Brain pericyte (primary cell): ENCODE results near the gene NF1.
"Not testable (repeated sequence)": the region's sequence is repeated elsewhere in the genome, so short reads cannot be mapped to it uniquely, and the experiment has no call there.

Experiments used
- DNase-seq: peaks from one replicate; pipeline ENCODE4 v3.0.0-alpha.2; 2012; ENCODE audit warnings: low read depth, low spot score

The NF1 gene

DNA sequence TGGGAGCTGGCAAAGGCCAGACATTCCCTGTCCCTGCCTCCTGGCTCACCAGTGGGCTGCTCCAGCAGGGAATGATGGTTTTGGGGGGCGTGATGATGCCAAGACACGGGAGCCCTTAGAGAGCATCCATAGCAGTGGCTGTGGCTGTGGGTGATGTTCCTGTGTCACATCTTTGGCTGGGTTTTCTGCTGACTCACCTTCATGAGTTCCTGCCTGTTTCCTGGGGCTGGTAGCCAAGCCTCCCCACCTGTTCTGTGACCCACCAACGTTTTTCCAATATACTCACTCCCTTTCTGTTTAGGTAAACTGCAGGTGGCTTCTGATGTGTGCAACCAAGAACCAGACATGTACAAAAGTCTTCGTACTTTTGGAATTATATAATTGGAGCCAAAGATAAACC lies 16.5 kb upstream of the NF1 start:
- DNase-seq, result no peak

DNA sequence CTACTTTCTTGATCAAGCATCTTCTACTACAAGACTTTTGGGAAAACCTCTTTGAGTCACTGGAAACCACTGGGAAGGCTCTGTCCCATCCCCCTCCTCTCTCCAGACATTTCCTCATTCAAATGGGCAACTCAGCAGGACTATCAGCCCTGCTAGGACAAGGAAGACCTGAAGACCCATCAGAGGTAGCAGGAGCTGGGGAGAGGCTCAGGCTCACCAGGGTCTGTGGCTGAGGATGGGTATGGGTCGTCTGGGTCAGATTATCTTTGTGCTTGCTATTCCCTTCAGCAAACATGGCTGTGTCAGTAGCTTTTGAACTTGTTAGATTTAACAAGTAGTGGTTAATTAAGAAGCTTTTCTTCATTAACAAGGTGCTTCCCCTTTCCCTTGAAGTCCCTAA lies 15.0 kb upstream of the NF1 start:
- DNase-seq, result no peak

DNA sequence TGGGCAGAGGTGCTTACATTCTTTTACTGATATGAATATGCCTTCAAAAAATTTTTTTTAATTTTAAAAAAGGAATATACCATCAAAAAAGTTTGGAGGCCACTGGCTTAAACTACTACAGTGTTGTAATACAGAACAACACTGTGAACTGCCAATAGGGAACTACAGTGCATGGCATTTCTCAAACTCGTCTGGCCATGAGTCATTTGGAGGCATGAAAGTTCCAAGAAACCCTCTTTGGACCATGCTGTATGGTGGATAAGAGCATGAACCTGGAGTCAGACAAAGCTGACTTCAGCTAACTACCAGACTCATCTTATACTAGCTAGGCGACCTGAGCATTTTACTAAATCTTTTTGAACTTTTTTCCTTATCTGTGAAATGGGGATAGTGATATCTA lies 9.2 kb upstream of the NF1 start:
- DNase-seq, result no peak

DNA sequence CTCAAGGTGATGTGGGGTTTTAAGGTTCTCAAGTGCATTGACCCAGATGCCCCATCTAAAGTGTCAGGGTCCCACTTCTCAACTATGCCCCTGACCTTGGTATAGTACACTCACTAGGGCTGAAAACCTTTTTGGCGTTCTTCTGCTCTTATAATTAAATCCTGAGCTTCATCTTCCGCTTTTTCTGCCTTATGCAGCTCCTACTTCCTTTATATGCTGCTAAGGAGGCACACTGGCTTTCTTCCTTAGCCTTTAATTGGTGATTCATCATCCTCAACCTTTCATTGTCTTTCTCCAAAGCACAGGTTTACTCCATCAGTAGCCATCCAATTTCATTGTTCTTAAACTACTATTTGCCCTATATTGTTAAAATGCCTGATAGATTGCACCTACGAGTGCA lies 5.3 kb upstream of the NF1 start:
- DNase-seq, result no peak

DNA sequence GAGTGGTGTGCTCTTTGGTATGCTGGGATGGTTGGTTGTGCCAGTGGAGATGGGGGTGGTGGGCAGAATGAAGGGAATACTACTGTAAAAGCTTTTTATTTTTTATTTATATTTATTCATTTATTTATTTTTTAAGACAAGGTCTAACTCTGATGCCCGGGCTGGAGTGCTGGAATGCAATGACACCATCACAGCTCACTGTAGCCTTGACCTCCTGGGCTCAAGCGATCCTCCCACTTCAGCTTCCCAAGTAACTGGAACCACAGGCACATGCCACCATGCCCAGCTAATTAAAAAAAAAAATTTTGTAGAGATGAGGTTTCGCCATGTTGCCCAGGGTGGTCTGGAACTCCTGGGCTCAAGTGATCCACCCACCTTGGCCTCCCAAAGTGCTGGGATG lies 4.1 kb upstream of the NF1 start:
- not testable (repeated sequence) for DNase-seq

DNA sequence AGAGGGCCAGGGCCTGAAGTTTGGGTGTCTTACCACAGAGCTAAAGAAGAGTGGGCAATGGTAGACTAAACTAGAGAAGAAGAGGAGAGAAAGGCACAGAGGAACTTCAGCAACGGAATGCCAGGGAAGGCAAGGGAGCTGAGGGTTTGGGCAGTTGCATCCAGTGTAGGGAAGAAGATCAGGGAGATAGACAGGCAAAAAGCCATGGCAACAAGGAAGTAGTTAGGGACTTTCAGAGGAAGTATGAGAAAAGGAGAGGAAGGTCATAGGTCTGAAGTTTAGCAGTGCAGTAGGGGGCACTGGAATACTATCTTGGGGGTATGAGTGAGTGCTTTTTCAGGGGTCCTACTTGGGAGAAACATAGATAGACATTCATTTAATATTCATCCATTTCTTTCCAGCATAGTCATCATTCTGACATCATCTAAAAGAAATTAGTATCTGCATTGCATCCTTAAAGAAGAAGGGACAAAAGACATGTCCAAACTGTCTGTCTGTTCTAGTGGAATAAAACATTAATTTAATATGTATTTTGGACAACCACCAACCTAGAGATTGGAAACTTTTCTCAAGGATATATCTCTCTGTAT lies 2.2 kb upstream of the NF1 start:
- DNase-seq, result no peak

DNA sequence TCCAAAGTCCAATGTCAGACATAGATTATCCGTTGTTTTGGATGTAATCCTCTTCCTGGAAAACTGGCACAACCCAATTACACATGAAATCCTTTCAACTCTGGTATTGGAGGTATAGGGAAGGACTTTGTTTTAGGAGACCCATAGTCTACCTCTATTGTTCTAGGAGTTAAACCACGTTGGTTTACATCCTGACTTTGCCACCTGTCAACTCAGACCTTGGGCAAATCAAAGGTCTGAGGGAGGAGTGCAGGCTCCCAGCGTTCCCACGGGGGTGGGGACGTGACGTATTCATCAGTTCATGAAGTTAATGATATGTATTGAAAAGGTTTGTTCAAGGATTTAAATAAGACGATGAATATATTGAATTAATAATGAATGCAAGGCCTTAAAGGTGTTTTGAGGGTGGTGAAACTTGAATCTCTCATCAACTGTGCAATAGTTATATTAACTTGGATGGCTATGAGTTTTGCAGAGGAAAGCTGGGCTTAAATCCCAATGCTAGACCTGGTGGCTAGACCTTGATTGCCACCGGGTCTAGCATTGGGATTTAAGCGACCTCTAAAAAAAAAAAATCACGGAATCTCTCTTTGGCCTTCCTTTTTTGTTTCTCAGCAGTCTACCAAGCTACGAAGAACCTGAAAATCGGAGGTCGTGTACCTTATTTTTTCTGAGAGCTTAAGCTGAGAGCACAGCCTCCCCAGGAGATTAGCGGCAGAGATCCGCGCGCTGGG lies 744 bp upstream of the NF1 start:
- DNase-seq, result peak; percentile 18

DNA sequence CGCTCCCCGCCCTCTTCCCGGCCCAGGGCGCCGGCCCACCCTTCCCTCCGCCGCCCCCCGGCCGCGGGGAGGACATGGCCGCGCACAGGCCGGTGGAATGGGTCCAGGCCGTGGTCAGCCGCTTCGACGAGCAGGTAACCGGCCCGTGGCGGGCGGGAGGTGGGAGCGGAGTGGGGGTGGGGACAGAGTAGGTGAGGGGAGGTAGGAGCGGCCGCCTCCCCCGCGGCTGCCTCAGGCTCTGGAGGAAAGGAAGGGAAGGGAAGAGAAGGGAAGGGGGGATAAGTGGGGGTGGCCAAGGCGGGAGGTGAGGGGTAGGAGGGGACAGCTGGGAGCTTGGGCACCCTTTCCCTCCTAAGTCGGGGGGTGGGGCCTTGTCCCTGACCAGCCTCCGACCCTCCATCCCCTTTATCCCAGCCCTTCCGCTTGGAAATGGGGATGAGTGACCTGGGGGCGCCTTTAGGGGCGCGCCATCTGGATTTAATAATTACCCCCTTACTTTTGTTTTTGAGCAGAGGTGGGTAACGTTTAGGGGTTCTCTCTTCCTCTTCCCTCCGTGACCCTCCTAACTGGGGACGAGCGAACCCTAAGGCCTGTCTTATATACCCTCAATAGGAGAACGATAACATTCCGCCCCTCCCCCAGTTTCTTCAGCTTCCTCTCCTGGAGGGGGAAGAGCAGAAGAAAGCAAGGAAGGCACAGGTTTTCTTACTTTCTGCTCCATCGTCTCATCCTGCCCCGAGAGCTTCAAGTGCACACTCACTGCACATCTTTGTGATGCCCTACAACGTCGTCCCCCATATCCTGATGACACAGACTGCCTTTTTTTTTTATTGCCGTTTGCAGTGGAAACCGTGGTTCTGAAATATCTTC lies 694 bp downstream of the NF1 start:
- DNase-seq, result no peak

DNA sequence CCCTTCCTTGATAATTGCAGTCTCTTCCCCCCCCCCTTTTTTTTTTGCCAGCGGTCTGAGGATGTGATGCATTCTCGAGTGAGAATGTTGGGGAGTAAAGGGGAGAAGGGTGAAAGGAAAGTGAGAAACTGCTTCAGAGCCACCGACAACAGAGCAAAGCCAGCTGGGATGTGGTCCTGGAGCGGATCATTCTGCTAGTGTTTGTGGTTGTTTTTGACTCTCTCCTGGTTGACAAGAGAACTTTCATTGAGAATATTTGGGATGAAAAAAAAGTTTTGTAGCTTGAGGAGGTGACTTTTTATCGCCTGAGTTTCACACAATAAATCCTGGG lies 1.3 kb downstream of the NF1 start:
- no peak for DNase-seq

DNA sequence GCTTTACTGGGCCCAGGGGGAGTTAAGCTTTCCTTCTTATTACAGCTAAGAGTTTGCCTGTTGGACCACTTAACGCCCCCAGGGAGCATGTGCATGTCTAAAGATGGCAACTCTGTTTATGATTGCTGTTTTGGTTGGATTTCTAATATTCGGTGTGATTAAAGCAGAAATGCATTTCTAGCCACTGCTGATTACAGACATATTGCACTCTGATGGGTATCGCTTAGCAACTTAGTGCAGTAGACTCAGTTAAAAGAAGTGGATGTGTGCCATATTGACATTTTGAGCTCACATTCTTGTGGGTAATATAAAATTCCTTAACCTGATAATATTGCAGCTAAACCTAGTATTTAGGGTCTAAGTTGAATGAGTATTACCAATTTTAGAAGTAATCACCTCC lies 4.2 kb downstream of the NF1 start:
- no peak for DNase-seq

DNA sequence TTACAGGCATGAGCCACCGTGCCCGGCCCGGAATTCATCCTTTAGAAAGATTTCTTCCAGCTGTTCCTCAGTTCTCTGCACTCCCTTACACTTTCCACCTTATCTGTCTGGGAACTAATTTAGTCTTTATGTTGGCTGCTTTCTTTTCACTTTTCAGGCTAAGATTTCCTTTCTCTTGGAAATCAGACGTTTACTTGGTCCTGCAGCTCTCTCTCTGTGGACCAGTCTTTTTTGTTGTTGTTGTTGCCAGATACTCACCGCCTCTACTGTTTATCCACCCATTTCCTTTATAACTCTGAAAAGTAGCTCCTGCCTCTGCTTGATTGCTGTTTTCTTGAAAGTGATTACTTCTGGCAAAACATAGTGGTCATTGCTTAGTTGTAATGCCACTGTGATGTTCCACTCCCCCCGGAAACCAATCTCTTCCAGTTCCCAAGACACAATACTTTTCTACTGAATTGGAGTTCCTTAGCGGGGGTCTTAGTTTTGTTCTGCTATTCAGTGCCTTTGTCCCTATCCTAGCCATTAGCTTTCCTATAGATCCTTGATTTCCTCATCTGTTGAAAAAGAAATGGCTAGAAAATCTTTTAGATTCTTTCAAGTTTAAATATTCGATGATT lies 6.2 kb downstream of the NF1 start:
- no peak for DNase-seq

DNA sequence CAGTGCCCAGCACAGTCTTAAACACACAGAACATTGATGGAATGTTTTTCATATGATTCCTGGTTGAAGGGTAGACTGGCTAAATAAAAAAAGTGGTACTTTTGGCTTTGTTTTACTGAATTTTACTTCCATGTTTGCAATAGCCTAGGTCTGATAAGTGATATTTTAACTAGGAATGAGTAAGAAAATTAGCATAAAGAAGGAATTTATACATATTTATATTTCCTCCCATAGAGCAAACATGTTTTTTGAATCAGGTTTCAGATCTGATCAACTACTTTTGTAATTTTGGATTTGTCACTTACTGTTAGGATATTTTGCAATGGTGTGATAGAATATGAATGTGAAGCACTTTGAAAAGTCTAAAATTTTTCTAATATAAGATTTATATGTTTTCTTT lies 7.2 kb downstream of the NF1 start:
- DNase-seq, result no peak

DNA sequence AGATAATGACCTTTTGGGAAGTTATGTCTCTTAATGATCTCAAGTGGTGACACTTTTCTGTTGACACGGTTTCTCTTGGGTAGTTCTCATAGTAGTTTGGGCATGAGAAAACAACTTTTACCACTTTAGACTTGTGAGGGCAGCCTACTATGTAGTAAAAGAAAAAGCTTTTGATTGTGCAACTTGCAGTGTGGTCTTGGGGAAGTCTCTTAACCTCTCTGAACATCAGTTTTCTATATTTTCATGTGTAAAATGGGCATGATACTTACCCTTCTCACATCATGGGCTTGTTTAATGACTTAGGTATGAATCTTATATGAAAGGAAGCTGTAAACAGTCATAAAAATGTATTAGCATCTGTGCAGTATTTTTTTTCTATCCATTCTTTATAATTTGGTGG lies 11.2 kb downstream of the NF1 start:
- DNase-seq, result no peak

DNA sequence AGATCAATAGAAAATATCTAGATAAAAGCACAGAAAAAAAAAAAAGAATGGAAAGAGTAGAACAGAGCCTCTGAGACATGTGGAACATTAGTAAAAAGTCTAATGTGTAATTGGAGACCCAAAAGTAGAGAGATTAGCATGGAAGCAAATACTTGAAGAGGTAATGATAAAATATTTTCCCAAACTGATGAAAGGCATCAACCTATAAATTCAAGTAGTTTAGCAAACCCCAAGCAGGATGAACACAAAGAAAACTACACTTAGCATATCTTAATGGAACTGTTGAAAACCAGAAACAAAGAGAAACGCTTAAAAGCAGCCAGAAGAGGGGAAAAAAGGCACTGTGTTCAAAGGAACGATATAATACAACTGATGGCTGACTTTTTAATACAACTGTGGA lies 16.4 kb downstream of the NF1 start:
- no peak for DNase-seq

DNA sequence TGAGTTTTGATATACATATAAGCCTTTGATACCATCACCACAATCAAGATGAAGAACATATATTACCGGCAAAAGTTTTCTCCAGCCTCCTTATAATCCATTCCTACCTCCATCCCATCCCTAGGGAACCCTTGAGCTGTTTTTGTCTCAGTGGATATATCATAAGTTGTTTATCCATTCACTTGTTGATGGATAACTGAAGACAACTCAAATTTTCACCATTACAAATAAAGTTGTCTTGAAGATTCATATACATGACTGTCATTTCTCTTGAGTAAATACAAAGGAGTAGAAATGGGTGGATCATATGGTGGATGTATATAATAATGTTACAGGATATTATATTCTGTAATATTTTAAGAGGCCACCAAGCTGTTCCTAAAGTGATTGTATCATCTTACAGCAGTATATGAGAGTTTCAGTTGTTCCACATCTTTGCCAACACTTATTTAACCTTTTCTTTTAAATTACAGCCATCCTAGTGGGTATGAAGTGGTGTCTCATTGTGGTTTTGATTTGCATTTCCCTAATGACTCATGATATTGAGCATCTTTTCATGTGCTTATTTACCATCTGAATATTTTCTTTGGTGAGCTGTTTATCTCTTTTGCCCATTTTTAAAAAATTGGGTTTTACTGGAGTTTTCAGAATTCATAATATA lies 17.4 kb downstream of the NF1 start:
- no peak for DNase-seq

DNA sequence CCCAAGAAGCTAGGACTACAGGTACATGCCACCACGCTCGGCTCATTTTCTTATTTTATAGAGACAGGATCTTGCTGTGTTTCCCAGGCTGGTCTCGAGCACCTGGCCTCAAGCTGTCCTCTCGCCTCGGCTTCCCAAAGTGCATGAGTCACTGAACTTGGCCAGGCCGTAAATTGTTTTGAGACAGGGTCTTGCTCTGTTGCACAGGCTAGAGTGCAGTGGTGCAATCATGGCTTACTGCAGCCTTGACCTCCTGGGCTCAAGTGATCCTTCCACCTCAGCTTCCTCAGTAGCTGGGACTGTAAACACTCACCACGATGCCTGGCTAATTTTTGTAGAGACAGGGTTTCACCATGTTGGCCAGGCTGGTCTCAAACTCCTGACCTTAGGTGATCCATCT lies 18.6 kb downstream of the NF1 start:
- not testable (repeated sequence) for DNase-seq

DNA sequence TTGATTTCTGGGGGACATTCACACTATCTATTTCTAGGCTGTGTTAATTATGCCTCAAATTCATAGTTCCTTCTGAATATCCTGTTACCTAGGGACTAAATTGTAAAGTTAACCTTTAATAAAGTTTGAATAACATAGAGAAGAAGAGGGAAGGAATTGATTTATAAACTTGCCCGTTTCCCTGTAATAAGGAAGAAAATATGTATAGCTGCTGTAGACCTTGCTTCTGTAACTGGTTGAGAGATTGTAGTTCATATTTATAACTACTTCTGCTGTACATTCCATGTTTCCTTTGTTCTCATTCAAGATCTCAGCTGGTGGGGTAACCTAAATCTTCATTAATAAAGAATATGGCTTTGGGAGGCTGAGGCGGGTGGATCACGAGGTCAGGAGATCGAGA lies 19.2 kb downstream of the NF1 start:
- no peak for DNase-seq

DNA sequence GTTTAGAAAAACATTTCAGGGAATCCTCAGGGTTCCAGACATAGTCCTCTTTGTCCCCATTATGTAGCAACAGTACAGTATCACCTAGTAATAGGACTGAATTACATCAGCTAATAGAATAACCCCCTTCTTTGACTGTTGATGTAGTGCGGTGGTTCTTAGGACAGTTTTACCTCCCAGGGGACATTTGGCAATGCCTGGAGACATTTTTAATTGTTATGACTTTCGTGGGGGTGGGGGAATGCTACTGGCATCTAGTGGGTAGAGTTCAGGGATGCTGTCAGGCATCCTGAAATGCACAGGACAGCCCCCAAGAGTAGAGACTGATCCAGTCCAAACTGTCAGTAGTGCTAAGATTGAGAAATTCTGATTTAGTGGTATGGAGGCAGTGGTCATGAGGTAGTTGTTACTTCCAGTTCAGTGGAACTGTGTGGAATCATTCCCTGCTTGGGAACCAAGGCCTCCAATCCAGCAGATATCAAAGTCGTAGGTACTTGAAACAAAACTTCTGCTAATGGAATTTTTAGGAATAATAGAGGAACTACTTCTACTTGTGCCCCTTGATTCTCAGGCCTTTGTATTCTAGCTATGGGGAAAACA lies 20.3 kb downstream of the NF1 start:
- DNase-seq, result no peak

DNA sequence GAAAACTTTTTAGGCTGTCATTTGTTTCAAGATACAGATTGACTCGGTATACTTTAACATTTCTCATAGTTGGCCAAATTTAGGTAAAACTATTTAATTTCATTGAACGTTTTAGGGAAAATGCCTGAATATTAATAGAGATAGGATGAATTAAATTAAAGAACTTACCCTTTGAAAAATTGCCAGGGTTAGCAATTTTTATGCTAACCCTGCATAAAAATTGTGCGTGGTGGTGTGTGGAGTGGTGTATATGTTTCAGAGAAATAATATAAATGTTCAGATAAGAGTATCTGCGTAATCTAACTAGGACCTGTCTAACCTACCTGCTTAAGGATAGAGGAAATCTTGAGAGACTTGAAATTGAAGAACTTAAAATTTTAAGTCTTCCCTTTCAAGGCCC lies 21.4 kb downstream of the NF1 start:
- DNase-seq, result no peak

DNA sequence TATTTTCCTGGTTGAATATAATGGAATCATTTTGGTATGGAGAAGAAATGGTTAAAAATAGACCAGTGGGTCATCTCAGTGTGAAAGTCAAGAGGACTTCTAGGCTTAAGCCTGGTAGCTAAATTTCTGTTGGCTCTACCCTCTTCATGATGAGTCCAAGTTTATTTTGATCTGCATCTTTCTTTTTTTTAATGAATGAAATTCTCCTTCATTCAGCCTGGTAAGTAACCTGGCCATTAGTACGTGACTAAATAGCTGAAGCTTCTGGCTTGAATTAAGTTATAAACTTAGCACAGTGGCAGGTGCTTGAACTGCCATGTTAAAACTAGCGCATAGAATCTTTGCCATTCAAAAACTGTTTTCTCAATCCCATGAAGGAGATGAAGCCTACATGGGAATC lies 28.0 kb downstream of the NF1 start:
- no peak for DNase-seq

DNA sequence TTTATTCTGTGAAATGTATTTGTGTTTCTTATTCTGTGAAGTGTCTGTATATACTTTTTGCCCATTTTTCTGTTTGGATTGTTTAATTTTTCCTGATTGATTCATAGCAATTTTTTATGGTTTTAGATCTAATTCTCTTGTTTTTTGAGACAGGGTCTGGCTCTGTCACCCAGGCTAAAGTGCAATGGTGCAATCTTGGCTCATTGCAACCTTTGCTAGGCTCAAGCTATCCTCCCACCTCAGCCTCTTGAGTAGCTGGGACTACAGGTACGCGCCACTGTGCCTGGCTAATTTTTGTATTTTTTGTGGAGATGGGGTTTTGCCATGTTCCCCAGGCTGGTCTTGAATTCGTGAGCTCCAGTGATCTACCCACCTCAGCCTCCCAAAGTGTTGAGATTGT lies 31.5 kb downstream of the NF1 start:
- no peak for DNase-seq

DNA sequence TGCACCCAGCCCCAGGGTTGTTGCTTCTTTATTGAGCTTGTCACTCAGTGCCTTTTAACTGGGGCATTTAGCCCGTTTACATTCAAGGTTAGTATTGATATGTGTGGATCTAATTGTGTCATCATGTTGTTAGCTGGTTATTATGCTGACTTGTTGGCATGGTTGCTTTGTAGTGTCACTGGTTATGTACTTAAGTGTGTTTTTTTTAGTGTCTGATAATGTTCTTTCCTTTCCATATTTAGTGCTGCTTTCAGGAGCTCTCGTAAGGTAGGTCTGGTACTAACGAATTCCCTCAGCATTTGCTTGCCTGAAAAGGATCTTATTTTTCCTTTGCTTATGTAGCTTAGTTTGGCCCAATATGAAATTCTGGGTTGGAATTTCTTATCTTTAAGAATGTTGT lies 33.5 kb downstream of the NF1 start:
- DNase-seq, result no peak
